ENCODE results near the gene GPR37.

- TF ChIP-seq CTCF (IDR thresholded peaks at IDR 0.05) (no peak), CHD2 (IDR thresholded peaks at IDR 0.05; ENCODE audit: low read length, partially characterized antibody) (no peak), JUND (IDR thresholded peaks at IDR 0.05) (no peak), TEAD4 (IDR thresholded peaks at IDR 0.05; ENCODE audit: borderline replicate concordance, insufficient read depth) (no peak), POLR2AphosphoS5 (IDR thresholded peaks at IDR 0.05; ENCODE audit: low read depth, low read length) (no peak), YY1 (IDR thresholded peaks at IDR 0.05; ENCODE audit: low read depth) (no peak)
These were observed 4.4 kb downstream of the GPR37 start for GRCh38 chr7:124761164-124761715.

Data from SK-N-SH (cell line).